ENCODE measurements around the gene PEX14. TPM values are rescaled to one million over a fixed set of nuclear protein-coding genes. Genes with fewer than 3 reads are reported as not detected.
"Not testable (repeated sequence)": the region's sequence is repeated elsewhere in the genome, so short reads cannot be mapped to it uniquely, and the experiment has no call there.

The PEX14 gene
- total and polyA plus RNA-seq, 2 experiments from 2014 or later: 17.6 to 19.6 TPM

GRCh38 chr1:10504249-10504648 lies 29.5 kb downstream of the PEX14 start:
- ATAC-seq: no peak
- H3K36me3 ChIP-seq (ENCODE audit: insufficient read depth): no peaks in the 10 kb centered on the region

DNA sequence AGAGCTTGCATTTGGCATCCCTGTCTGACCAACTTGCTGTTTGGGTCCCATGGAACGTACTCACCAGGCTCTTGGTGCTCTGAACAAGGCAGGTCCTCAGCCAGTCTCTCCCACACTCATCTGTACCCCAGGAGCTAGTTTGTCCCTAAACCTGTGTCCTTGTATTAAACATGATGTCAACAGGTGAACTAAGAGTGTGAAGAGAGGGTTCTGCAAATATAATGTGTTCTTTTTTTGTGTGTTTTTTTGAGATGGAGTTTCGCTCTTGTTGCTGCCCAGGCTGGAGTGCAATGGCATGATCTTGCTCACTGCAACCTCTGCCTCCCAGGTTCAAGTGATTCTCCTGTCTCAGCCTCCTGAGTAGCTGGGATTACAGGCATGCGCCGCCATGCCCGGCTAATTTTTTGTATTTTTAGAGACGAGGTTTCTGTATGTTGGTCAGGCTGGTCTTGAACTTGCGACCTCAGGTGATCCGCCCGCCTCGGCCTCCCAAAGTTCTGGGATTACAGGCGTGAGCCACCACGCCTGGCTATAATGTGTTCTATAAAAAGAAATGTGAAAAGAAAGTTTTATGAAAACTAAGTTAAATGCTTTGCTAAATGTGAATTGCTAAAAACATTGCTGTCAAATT lies 31.4 kb downstream of the PEX14 start:
- not testable (repeated sequence) for H3K9me2 ChIP-seq (ENCODE audit: insufficient read depth); H3K27ac Mint-ChIP-seq; H3K4me3 ChIP-seq; ATAC-seq; DNase-seq (ENCODE audit: low spot score); H3K27me3 Mint-ChIP-seq (ENCODE audit: insufficient read depth, low read depth, poor library complexity); H3K27ac ChIP-seq (ENCODE audit: low read depth); H3F3A ChIP-seq (replicated peaks; ENCODE audit: low read depth); H3K36me3 Mint-ChIP-seq (ENCODE audit: low read depth); H3K4me3 Mint-ChIP-seq; H3K36me3 ChIP-seq (ENCODE audit: insufficient read depth); H3K4me2 ChIP-seq; H3K9me3 Mint-ChIP-seq; H2AFZ ChIP-seq; H4K20me1 ChIP-seq (replicated peaks; ENCODE audit: insufficient read depth); H3K27me3 ChIP-seq (ENCODE audit: insufficient read depth)
- Histone ChIP-seq H3K4me1 (ENCODE audit: insufficient read depth) (peaks cover 21% of the 10 kb centered on the region), H3K79me2 (replicated peaks; ENCODE audit: insufficient read depth) (peaks cover 53% of the 10 kb centered on the region)
- H3K4me1 Mint-ChIP-seq: peaks cover 30% of the 10 kb centered on the region

More at GRCh38 chr1:10504249-10504648, 29.5 kb downstream of the PEX14 start:
- Histone ChIP-seq H4K20me1 (replicated peaks; ENCODE audit: insufficient read depth) (peaks cover 8% of the 10 kb centered on the region; the same call in 1 of the 2 replicates), H3K27ac (ENCODE audit: low read depth) (no peak overlapping the region), H3K4me2 (no peak overlapping the region), H3K4me1 (ENCODE audit: insufficient read depth) (peaks cover 11% of the 10 kb centered on the region), H3K9me2 (ENCODE audit: insufficient read depth) (no peaks in the 10 kb centered on the region), H2AFZ (no peak overlapping the region), H3K79me2 (replicated peaks; ENCODE audit: insufficient read depth) (peaks cover 47% of the 10 kb centered on the region), H3K27me3 (ENCODE audit: insufficient read depth) (no peaks in the 10 kb centered on the region), H3F3A (replicated peaks; ENCODE audit: low read depth) (no peaks in the 10 kb centered on the region), H3K4me3 (no peak overlapping the region)
- H3K4me3 Mint-ChIP-seq: no peak overlapping the region
- DNase-seq (ENCODE audit: low spot score): no peak
- no peaks in the 10 kb centered on the region for H3K9me3 Mint-ChIP-seq
- H3K27ac Mint-ChIP-seq: no peak overlapping the region
- H3K36me3 Mint-ChIP-seq (ENCODE audit: low read depth): no peaks in the 10 kb centered on the region
- TF ChIP-seq, protein P1, sequence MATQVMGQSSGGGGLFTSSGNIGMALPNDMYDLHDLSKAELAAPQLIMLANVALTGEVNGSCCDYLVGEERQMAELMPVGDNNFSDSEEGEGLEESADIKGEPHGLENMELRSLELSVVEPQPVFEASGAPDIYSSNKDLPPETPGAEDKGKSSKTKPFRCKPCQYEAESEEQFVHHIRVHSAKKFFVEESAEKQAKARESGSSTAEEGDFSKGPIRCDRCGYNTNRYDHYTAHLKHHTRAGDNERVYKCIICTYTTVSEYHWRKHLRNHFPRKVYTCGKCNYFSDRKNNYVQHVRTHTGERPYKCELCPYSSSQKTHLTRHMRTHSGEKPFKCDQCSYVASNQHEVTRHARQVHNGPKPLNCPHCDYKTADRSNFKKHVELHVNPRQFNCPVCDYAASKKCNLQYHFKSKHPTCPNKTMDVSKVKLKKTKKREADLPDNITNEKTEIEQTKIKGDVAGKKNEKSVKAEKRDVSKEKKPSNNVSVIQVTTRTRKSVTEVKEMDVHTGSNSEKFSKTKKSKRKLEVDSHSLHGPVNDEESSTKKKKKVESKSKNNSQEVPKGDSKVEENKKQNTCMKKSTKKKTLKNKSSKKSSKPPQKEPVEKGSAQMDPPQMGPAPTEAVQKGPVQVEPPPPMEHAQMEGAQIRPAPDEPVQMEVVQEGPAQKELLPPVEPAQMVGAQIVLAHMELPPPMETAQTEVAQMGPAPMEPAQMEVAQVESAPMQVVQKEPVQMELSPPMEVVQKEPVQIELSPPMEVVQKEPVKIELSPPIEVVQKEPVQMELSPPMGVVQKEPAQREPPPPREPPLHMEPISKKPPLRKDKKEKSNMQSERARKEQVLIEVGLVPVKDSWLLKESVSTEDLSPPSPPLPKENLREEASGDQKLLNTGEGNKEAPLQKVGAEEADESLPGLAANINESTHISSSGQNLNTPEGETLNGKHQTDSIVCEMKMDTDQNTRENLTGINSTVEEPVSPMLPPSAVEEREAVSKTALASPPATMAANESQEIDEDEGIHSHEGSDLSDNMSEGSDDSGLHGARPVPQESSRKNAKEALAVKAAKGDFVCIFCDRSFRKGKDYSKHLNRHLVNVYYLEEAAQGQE (IDR thresholded peaks at IDR 0.05; ENCODE audit: unreplicated experiment): no peak
- TF ChIP-seq STAT1 (IDR thresholded peaks at IDR 0.05; ENCODE audit: unreplicated experiment): no peak
- no peak for TF ChIP-seq ZNF331 (CRISPR knock-in tag; IDR thresholded peaks at IDR 0.05; ENCODE audit: low read depth)
- TF ChIP-seq, protein P2, sequence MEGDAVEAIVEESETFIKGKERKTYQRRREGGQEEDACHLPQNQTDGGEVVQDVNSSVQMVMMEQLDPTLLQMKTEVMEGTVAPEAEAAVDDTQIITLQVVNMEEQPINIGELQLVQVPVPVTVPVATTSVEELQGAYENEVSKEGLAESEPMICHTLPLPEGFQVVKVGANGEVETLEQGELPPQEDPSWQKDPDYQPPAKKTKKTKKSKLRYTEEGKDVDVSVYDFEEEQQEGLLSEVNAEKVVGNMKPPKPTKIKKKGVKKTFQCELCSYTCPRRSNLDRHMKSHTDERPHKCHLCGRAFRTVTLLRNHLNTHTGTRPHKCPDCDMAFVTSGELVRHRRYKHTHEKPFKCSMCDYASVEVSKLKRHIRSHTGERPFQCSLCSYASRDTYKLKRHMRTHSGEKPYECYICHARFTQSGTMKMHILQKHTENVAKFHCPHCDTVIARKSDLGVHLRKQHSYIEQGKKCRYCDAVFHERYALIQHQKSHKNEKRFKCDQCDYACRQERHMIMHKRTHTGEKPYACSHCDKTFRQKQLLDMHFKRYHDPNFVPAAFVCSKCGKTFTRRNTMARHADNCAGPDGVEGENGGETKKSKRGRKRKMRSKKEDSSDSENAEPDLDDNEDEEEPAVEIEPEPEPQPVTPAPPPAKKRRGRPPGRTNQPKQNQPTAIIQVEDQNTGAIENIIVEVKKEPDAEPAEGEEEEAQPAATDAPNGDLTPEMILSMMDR (conservative IDR thresholded peaks at IDR 0.05; ENCODE audit: low read depth in 2 of 2): no peak
- TF ChIP-seq NANOG (IDR thresholded peaks at IDR 0.05; ENCODE audit: borderline replicate concordance): no peak
- TF ChIP-seq JUNB (IDR thresholded peaks at IDR 0.05; ENCODE audit: unreplicated experiment): no peak
- no peak for TF ChIP-seq EZH2phosphoT487 (IDR thresholded peaks at IDR 0.05; ENCODE audit: unreplicated experiment)
- TF ChIP-seq EZH2 (IDR thresholded peaks at IDR 0.05; ENCODE audit: low read depth, unreplicated experiment): no peak
- H3K4me1 Mint-ChIP-seq: peaks cover 14% of the 10 kb centered on the region
- H3K27me3 Mint-ChIP-seq (ENCODE audit: insufficient read depth, low read depth, poor library complexity): peaks cover 7% of the 10 kb centered on the region

Data from GM23338 (cell line).